Endothelial cell of umbilical vein (primary cell): ENCODE data around the gene SLC25A21. TPM values are rescaled to one million over a fixed set of nuclear protein-coding genes. Genes with fewer than 3 reads are reported as not detected.

Experiments
- BruUV-seq: library from RNA; stranded (reverse); fragments of 400-500 nt; replicated peaks from 2 replicates; lab custom pipeline; 2021; lab: Mats Ljungman, UMichigan
- CTCF ChIA-PET: fragments of 300-600, 350-600 bp; sonication (Branson Sonifier 250); formaldehyde crosslinking; loops from one replicate; lab custom pipeline; 2021; ENCODE audit warnings: antibody characterized with exemption, inconsistent platforms; lab: Charles Lee
- POLR2A ChIA-PET: fragments of 300-600, 350-600 bp; sonication (Branson Sonifier 250); formaldehyde crosslinking; loops from one replicate; lab custom pipeline; 2021; ENCODE audit warnings: antibody characterized with exemption, inconsistent platforms; lab: Charles Lee
- DNase-seq: peaks from one replicate; pipeline ENCODE4 v3.0.0-alpha.2; 2011; ENCODE audit warnings: low read depth, low spot score
- FAIRE-seq: peaks from 2 replicates; lab custom pipeline; 2011; peaks lifted over from hg19 to GRCh38; lab: Jason Lieb, UNC
- H2AFZ ChIP-seq: 2 replicates; pipeline ENCODE4 v1.6.0; 2012; ENCODE audit warnings: low read depth, low read length, control low read depth, inconsistent platforms
- H3K27ac ChIP-seq: 2 replicates; pipeline ENCODE4 v1.5.1; 2011; ENCODE audit warnings: low read depth, mild to moderate bottlenecking, control low read depth, low read length, moderate library complexity; ENCODE audit not compliant: insufficient read depth
- H3K27me3 ChIP-seq, 2 experiments: 2 replicates each; pipeline versions ENCODE4 v1.6.0 to v1.6.1; 2011; ENCODE audit warnings: low read length in 2 of 2, mixed read lengths in 1 of 2; ENCODE audit not compliant: control insufficient read depth in 2 of 2, insufficient read depth in 2 of 2
- H3K36me3 ChIP-seq, 2 experiments: 2 replicates in 1 of 2; 3 replicates in 1 of 2; pipeline ENCODE4 v1.5.1; 2011; ENCODE audit warnings: low read length in 2 of 2, mild to moderate bottlenecking in 1 of 2, moderate library complexity in 1 of 2; ENCODE audit not compliant: control insufficient read depth in 2 of 2, insufficient read depth in 2 of 2; ENCODE audit errors: extremely low read depth in 1 of 2
- H3K4me1 ChIP-seq: 3 replicates; pipeline ENCODE4 v1.5.1; 2011; ENCODE audit warnings: mild to moderate bottlenecking, low read length; ENCODE audit not compliant: control insufficient read depth, insufficient read depth; ENCODE audit errors: extremely low read depth
- H3K4me2 ChIP-seq: 2 replicates; pipeline ENCODE4 v1.6.1; 2011; ENCODE audit warnings: low read length, control low read depth, mixed read lengths; ENCODE audit not compliant: insufficient read depth
- H3K4me3 ChIP-seq, 3 experiments: fragments of 200-600 bp in 1 of 3; sonication (generic), shearing (Covaris generic) in 1 of 3; replicated peaks in 1 of 3; 2 replicates each; pipeline ENCODE4 v1.5.1; 2011 to 2016; ENCODE audit warnings: control low read depth in 3 of 3, low read length in 3 of 3, mild to moderate bottlenecking in 2 of 3, inconsistent platforms in 1 of 3, low read depth in 1 of 3, moderate library complexity in 1 of 3; ENCODE audit not compliant: insufficient read depth in 1 of 3
- H3K79me2 ChIP-seq: 2 replicates; pipeline ENCODE4 v1.6.0; 2012; ENCODE audit warnings: low read length, inconsistent platforms; ENCODE audit not compliant: control insufficient read depth, insufficient read depth
- H3K9ac ChIP-seq: replicated peaks from 2 replicates; pipeline ENCODE3; 2011; ENCODE audit warnings: low read length, control low read depth; ENCODE audit not compliant: insufficient read depth; ENCODE audit errors: extremely low read depth
- H3K9me1 ChIP-seq: replicated peaks from 3 replicates; pipeline ENCODE4 v1.6.0; 2011; ENCODE audit warnings: mild to moderate bottlenecking, low read length; ENCODE audit not compliant: control insufficient read depth, insufficient read depth; ENCODE audit errors: extremely low read depth
- H3K9me3 ChIP-seq: replicated peaks from 2 replicates; pipeline ENCODE4 v1.5.1; 2012; ENCODE audit warnings: low read length, inconsistent platforms; ENCODE audit not compliant: control insufficient read depth, insufficient read depth
- H4K20me1 ChIP-seq: replicated peaks from 2 replicates; pipeline ENCODE3; 2011; ENCODE audit warnings: mild to moderate bottlenecking, low read length; ENCODE audit not compliant: control insufficient read depth, insufficient read depth; ENCODE audit errors: extremely low read depth
- CTCF ChIP-seq, 2 donors: IDR thresholded peaks; 1 replicate in 1 of 2; 2 replicates in 1 of 2; pipeline ENCODE4 v1.5.1; 2011; ENCODE audit warnings: low read length in 2 of 2, mild to moderate bottlenecking in 2 of 2, moderate library complexity in 2 of 2, control low read depth in 1 of 2, inconsistent platforms in 1 of 2, low read depth in 1 of 2; ENCODE audit not compliant: insufficient read depth in 1 of 2; ENCODE audit errors: extremely low read depth in 1 of 2
- EZH2 ChIP-seq: IDR thresholded peaks from 2 replicates; pipeline ENCODE4 v1.6.1; 2012; ENCODE audit warnings: borderline replicate concordance, low read depth, mild to moderate bottlenecking, moderate library complexity, low read length, inconsistent platforms; ENCODE audit not compliant: severe bottlenecking
- GATA2 ChIP-seq: IDR thresholded peaks from 2 replicates; pipeline ENCODE4 v1.7.0; 2011; ENCODE audit warnings: low read depth, mild to moderate bottlenecking, moderate library complexity, mixed read lengths, low read length; ENCODE audit not compliant: insufficient read length, insufficient read depth
- JUN ChIP-seq: IDR thresholded peaks from 2 replicates; pipeline ENCODE4 v1.6.1; 2011; ENCODE audit warnings: borderline replicate concordance, low read depth; ENCODE audit not compliant: insufficient read length, insufficient read depth
- MYC ChIP-seq: IDR thresholded peaks from one replicate; pipeline ENCODE4 v1.6.1; 2011; ENCODE audit warnings: mild to moderate bottlenecking, low read depth, low read length
- POLR2AphosphoS5 ChIP-seq: IDR thresholded peaks from 2 replicates; pipeline ENCODE4 v1.6.1; 2012; ENCODE audit warnings: low read depth, mild to moderate bottlenecking, control low read depth, low read length, moderate library complexity; ENCODE audit not compliant: insufficient read depth
- dilution Hi-C: fragments of 300-500 bp; cut with MboI; formaldehyde crosslinking; loops from one replicate; pipeline ENCODE4 v1.15.0; 2019; ENCODE audit warnings: low sequenced_read_pairs; ENCODE audit not compliant: extremely low pct_ligation_motif_present
- intact Hi-C: fragments of 100-400 bp; cut with micrococcal nuclease; formaldehyde crosslinking; loops from one replicate; pipeline ENCODE4 v1.10.0; 2022
- polyA plus RNA-seq, 4 experiments: library from polyadenylated mRNA; depleted of rRNA in 3 of 4; stranded (reverse) in 3 of 4; unstranded in 1 of 4; fragments of >200 nt; gene quantifications; 2 replicates each; pipeline versions ENCODE4 v1.2.1 to v1.2.3, GENCODE V29; 2011 to 2012; ENCODE audit warnings: missing spikeins in 1 of 4
- total RNA-seq: library from RNA; stranded (reverse); gene quantifications from 2 replicates; pipeline ENCODE4 v1.2.3, GENCODE V29; 2021

SLC25A21 gene
- total and polyA plus RNA-seq, 2 donors (not counting 3 experiments of a cell fraction or from before 2014, with no cell fraction given), result 0.98 to 1.4 TPM

GRCh38 chr14:36720657-36721056 lies 451.7 kb downstream of the SLC25A21 start:
- no peak for FAIRE-seq
- Histone ChIP-seq H3K27me3 (no peaks in the 10 kb centered on the region), H2AFZ (no peak overlapping the region), H3K27ac (no peak overlapping the region), H4K20me1 (no peaks in the 10 kb centered on the region), H3K4me2 (no peak overlapping the region), H3K9ac (no peak overlapping the region), H3K4me1 (no peaks in the 10 kb centered on the region), H3K9me3 (no peaks in the 10 kb centered on the region), H3K36me3 (no peaks in the 10 kb centered on the region), H3K9me1 (no peaks in the 10 kb centered on the region), H3K79me2 (no peaks in the 10 kb centered on the region), H3K4me3 (no peak overlapping the region)
- dilution Hi-C loops (no loop called here), intact Hi-C loops (no loop called here)
- ChIA-PET CTCF (interaction anchor here (0.8 kb wide), 1 partner anchor 19 kb away, joined by 4 read pairs; no protein-coding TSS in a partner anchor), POLR2A (no interaction called here)
- TF ChIP-seq EZH2 (no peak), GATA2 (no peak), JUN (no peak), MYC (no peak), POLR2AphosphoS5 (no peak), CTCF (IDR thresholded peaks at IDR 0.05; ENCODE audit: extremely low read depth in 1 of 2, insufficient read depth in 1 of 2, low read depth in 1 of 2, low read length in 2 of 2) (no peak)
- no TSS peak for BruUV-seq
- DNase-seq, result no peak
